H1 (cell line): ENCODE results near the gene FGF19. TPM values are rescaled to one million over a fixed set of nuclear protein-coding genes. Genes with fewer than 3 reads are reported as not detected.

Source experiments
- polyA plus RNA-seq, 7 experiments: library from polyadenylated mRNA; depleted of rRNA in 3 of 7; stranded (reverse) in 5 of 7; unstranded in 2 of 7; fragments of >200 nt in 5 of 7; fragments of 200-250 nt in 2 of 7; gene quantifications; 1 replicate in 5 of 7; 2 replicates in 1 of 7; 4 replicates in 1 of 7; pipeline versions ENCODE4 v1.2.1 to v1.2.3, GENCODE V29; 2011 to 2013; ENCODE audit warnings: missing spikeins in 2 of 7, mixed read lengths in 2 of 7
- total RNA-seq: library from RNA; stranded (reverse); fragmentation: NEBNext Ultra II Directional; extraction: Animal tissue kit (Norgen Biotek cat#: 25700); gene quantifications from 2 replicates; pipeline ENCODE4 v1.2.1, GENCODE V29; 2021

FGF19 gene
- total and polyA plus RNA-seq, 2 of the 8 experiments (the other 6 are each of a cell fraction or from before 2014, with no cell fraction given): 9.6 to 14.8 TPM

Other genes starting within 250 kb of the FGF19 start
- gene LINC01488, start 222.4 kb downstream of the FGF19 start, total RNA-seq: not detected in 2 replicates
- 0.03 TPM in 1 of 2 replicates, not detected in the other for gene LINC01488, start 222.4 kb downstream of the FGF19 start, polyA plus RNA-seq (2011; rRNA removed)
- gene CCND1, start 62.9 kb downstream of the FGF19 start, total RNA-seq: 170 and 172 TPM in 2 replicates
- 64.5 and 156 TPM in 2 replicates for gene CCND1, start 62.9 kb downstream of the FGF19 start, polyA plus RNA-seq (2011; rRNA removed)
- 21.0 and 21.3 TPM in 2 replicates for gene LTO1, start 28.7 kb downstream of the FGF19 start, total RNA-seq
- 15.4 and 25.5 TPM in 2 replicates for gene LTO1, start 28.7 kb downstream of the FGF19 start, polyA plus RNA-seq (2011; rRNA removed)
- 2.0 TPM in 2 replicates for gene FGF4, start 71.3 kb upstream of the FGF19 start, total RNA-seq
- 0.57 and 1.3 TPM in 2 replicates for gene FGF4, start 71.3 kb upstream of the FGF19 start, polyA plus RNA-seq (2011; rRNA removed)
- not detected in 2 replicates for gene FGF3, start 115.4 kb upstream of the FGF19 start, total RNA-seq
- 0.19 TPM in 1 of 2 replicates, not detected in the other for gene FGF3, start 115.4 kb upstream of the FGF19 start, polyA plus RNA-seq (2011; rRNA removed)